Measurements from ENCODE around the gene MYADML2. TPM values are rescaled to one million over a fixed set of nuclear protein-coding genes. Genes with fewer than 3 reads are reported as not detected.
"Not testable (repeated sequence)": the region's sequence is repeated elsewhere in the genome, so short reads cannot be mapped to it uniquely, and the experiment has no call there.

The MYADML2 gene
- total RNA-seq, 4 donors from 2014 or later: 2.9 to 24.9 (median 13.3) TPM

DNA sequence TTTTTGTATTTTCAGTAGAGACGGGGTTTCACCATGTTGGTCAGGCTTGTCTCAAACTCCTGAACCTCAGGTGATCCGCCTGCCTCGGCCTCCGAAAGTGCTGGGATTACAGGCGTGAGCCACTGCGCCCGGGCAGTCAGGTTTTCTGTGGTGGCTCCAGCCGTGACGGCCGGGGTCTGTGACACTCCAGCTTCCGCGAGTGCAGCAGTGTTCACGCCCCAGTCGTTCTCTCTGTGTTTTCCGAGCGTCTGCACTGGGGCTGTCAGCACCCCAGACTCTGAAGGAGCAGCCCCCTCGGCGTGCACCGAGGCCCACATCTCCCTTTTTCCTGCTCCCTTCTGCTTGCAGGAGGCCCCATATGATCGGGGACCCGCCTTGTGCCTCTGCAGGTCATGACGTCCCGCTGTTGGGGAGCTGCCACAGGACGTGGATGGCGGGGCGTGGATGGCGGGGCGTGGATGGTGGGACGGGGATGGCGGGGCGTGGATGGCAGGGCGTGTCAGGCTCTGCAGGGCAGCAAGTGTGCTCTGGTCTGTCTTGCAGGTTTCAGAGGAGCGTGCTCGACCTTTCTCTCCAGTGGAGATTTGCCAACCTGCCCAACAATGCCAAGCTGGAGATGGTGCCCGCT is 36.1 kb upstream of the MYADML2 start:
- H3K27ac ChIP-seq: no peak overlapping the region
- H3K9me3 ChIP-seq: no peaks in the 10 kb centered on the region
- TF ChIP-seq, protein P1, sequence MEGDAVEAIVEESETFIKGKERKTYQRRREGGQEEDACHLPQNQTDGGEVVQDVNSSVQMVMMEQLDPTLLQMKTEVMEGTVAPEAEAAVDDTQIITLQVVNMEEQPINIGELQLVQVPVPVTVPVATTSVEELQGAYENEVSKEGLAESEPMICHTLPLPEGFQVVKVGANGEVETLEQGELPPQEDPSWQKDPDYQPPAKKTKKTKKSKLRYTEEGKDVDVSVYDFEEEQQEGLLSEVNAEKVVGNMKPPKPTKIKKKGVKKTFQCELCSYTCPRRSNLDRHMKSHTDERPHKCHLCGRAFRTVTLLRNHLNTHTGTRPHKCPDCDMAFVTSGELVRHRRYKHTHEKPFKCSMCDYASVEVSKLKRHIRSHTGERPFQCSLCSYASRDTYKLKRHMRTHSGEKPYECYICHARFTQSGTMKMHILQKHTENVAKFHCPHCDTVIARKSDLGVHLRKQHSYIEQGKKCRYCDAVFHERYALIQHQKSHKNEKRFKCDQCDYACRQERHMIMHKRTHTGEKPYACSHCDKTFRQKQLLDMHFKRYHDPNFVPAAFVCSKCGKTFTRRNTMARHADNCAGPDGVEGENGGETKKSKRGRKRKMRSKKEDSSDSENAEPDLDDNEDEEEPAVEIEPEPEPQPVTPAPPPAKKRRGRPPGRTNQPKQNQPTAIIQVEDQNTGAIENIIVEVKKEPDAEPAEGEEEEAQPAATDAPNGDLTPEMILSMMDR (IDR thresholded peaks at IDR 0.05 in 4 of 5, conservative IDR thresholded peaks at IDR 0.05 in 1 of 5): no peak
- no peak for TF ChIP-seq POLR2A (IDR thresholded peaks at IDR 0.05)
- H3K4me1 ChIP-seq: peaks cover 11% of the 10 kb centered on the region in 2 donors
- in situ Hi-C loops (cut with MboI; ENCODE audit: low sequenced_read_pairs in 4 of 4) (no loop called here), intact Hi-C loops (cut with DNase I; ENCODE audit: low total_unique reads) (no loop called here)
- DNase-seq (no peak), ATAC-seq (no peak)
- no peak overlapping the region for H3K4me3 ChIP-seq
- peaks cover 0 to 41% of the 10 kb centered on the region in 2 donors for H3K36me3 ChIP-seq
- H3K27me3 ChIP-seq: no peaks in the 10 kb centered on the region

DNA sequence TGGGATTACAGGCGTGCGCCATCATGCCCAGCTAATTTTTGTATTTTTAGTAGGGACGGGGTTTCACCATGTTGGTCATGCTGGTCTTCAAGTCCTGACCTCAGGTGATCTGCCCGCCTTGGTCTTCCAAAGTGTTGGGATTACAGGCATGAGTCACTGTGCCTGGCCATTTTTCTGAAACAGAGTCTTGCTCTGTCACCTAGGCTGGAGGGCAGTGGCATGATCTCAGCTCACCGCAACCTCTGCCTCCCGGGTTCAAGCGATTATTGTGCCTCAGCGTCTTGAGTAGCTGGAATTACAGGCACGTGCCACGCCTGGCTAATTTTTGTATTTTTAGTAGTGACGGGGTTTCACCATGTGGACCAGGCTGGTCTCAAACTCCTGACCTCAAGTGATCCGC is 34.5 kb upstream of the MYADML2 start:
- ATAC-seq; H3K9me3 ChIP-seq; H3K27ac ChIP-seq; DNase-seq; H3K27me3 ChIP-seq; H3K4me3 ChIP-seq; in situ Hi-C loops (cut with MboI; ENCODE audit: low sequenced_read_pairs in 4 of 4); intact Hi-C loops (cut with DNase I; ENCODE audit: low total_unique reads): not testable (repeated sequence)
- Histone ChIP-seq H3K36me3 (peaks cover 0 to 31% of the 10 kb centered on the region in 2 donors), H3K4me1 (peaks cover 11 to 16% of the 10 kb centered on the region in 2 donors)

DNA sequence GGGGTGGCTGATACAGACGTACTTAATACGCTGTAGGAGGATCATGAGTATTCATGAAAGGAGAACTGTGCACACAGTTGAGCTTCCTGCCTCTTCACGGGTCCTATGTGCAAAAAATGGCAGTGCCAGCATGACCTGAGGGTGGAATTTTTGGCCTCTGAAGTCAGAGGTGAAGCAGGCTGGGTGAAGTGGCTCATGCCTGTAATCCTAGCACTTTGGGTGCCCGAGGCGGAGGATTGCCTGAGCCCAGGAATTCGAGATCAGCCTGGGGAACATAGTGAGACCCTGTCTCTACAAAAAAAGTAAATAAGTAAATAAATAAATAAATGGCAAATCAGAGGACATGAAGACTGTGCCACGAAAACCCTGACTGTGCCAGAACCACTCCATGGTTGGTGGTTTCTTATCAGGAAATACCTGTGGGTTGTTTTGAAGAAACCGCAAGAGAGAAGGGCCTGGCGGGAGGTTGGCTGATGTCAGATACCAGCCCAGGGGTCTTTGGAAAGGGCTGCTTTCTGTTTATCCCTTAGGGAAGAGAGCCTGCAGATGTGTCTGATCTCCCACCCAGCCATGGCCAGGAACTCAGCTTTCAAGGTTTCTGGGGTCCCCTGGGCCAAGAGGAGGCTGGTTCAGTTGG is 33.8 kb upstream of the MYADML2 start:
- intact Hi-C loops (cut with DNase I; ENCODE audit: low total_unique reads): no loop called here
- H3K36me3 ChIP-seq: peaks cover 0 to 25% of the 10 kb centered on the region in 2 donors

DNA sequence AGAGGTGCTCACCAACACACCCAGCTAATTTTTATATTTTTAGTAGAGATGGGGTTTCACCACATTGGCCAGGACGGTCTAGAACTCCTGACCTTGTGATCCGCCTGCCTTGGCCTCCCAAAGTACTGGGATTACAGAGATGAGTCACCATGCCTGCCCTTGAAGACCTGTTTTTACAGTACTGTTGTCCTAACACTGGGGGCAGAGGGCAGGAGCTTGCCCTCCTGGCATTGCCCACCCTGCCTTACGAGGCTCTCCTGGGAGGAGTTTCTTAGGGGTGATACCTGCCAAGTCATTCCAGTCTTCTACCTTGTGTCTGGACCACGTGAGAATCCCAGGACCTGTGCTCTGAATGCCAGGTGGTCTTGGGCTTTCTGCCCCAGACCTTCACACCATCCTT is 33.1 kb upstream of the MYADML2 start:
- peak overlapping the region in 2 of 4 donors; percentile 8 to 35 for H3K27ac ChIP-seq
- TF ChIP-seq, protein P1 (IDR thresholded peaks at IDR 0.05 in 4 of 5, conservative IDR thresholded peaks at IDR 0.05 in 1 of 5): no peak
- no peak for TF ChIP-seq POLR2A (IDR thresholded peaks at IDR 0.05)
- ATAC-seq (no peak), DNase-seq (no peak)
- no peaks in the 10 kb centered on the region for H3K27me3 ChIP-seq
- intact Hi-C loops (cut with DNase I; ENCODE audit: low total_unique reads): no loop called here
- H3K4me1 ChIP-seq: peaks cover 11 to 18% of the 10 kb centered on the region in 2 donors
- H3K4me3 ChIP-seq: no peak overlapping the region
- in situ Hi-C loops (cut with MboI; ENCODE audit: low sequenced_read_pairs in 4 of 4): no loop called here
- peaks cover 0 to 18% of the 10 kb centered on the region in 2 donors for H3K36me3 ChIP-seq
- no peaks in the 10 kb centered on the region for H3K9me3 ChIP-seq

More for the DNA sequence above, 33.8 kb upstream of the MYADML2 start:
- Histone ChIP-seq H3K27ac (peak overlapping the region in 2 of 4 donors; percentile 8 to 35), H3K27me3 (no peaks in the 10 kb centered on the region), H3K4me1 (peaks cover 11 to 18% of the 10 kb centered on the region in 2 donors), H3K9me3 (no peaks in the 10 kb centered on the region), H3K4me3 (no peak overlapping the region)
- in situ Hi-C loops (cut with MboI; ENCODE audit: low sequenced_read_pairs in 4 of 4): no loop called here
- DNase-seq (no peak), ATAC-seq (no peak)
- TF ChIP-seq, protein P1 (IDR thresholded peaks at IDR 0.05 in 4 of 5, conservative IDR thresholded peaks at IDR 0.05 in 1 of 5): no peak
- no peak for TF ChIP-seq POLR2A (IDR thresholded peaks at IDR 0.05)

DNA sequence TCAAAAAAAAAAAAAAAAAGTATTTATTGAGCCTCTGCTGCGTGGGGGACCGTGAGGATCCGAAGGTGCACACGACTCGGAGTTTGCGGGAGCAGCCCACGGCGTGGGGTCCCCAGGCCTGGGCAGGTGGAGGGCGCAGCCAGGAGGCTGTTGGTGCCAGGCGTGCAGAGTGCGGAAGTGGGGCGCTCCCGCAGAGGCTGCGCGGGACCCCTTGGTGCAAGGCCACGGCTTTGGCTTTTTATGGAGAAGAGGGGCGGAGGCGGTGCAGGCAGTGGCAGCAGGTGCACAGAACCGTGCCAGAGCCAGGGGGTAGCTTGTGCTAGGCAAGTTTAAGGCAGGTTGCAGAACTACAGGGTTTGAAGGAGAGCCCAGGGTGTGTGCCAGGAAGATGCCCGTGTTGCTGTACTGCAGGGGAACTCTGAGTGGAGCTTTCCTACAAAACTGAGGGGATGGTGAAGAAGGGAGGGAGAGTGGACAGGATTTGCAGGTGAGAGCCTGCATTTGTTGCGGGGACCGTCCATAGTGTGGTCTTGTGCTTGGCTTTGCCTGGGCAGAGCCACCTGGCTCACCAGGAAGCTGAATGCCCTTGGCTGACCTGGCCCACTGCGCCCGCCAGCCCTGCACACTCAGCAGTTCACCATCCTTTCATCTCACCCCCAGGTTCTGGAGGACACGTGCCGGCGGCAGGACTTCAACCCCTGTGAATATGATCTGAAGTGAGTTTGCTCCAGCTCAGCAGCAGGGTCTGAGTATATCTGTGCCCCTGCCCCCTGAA is 31.7 kb upstream of the MYADML2 start:
- in situ Hi-C loops (cut with MboI; ENCODE audit: low sequenced_read_pairs in 4 of 4): no loop called here
- peaks cover 0 to 5% of the 10 kb centered on the region in 2 donors for H3K36me3 ChIP-seq
- H3K9me3 ChIP-seq: no peaks in the 10 kb centered on the region
- H3K27me3 ChIP-seq: no peaks in the 10 kb centered on the region
- intact Hi-C loops (cut with DNase I; ENCODE audit: low total_unique reads): loop anchor here (5.0 kb wide), 1 partner anchor 106 kb away; the partner anchor contains the start of gene ARHGDIA
- H3K4me3 ChIP-seq: peak overlapping the region; percentile 75 to 95 (median 88)
- ATAC-seq (no peak), DNase-seq (peak in 1 of 2 donors; percentile 48)
- TF ChIP-seq, protein P1 (IDR thresholded peaks at IDR 0.05 in 4 of 5, conservative IDR thresholded peaks at IDR 0.05 in 1 of 5): no peak
- TF ChIP-seq POLR2A (IDR thresholded peaks at IDR 0.05): no peak
- H3K27ac ChIP-seq: peak overlapping the region; percentile 90 to 96 (median 94)
- peaks cover 11 to 18% of the 10 kb centered on the region in 2 donors for H3K4me1 ChIP-seq
